PC-3 (cell line): ENCODE data around the gene NDUFS7. TPM values are rescaled to one million over a fixed set of nuclear protein-coding genes. Genes with fewer than 3 reads are reported as not detected.
"Not testable (repeated sequence)": the region's sequence is repeated elsewhere in the genome, so short reads cannot be mapped to it uniquely, and the experiment has no call there.

Experiments used
- ATAC-seq: fragments of 200-7000 bp; cut with Tn5 transposase; 2 replicates; pipeline ENCODE4 v1.9.1; 2020; ENCODE audit warnings: mild to moderate bottlenecking, moderate library complexity
- BruUV-seq: library from RNA; stranded (reverse); fragments of 400-500 nt; replicated peaks from 2 replicates; lab custom pipeline; 2021; lab: Mats Ljungman, UMichigan
- CTCF ChIA-PET: fragments of 300-600 bp; sonication (Branson Sonifier 250); formaldehyde crosslinking; loops from one replicate; lab custom pipeline; 2022; ENCODE audit warnings: antibody characterized with exemption; lab: Charles Lee
- POLR2A ChIA-PET: fragments of 300-600 bp; sonication (Branson Sonifier 250); formaldehyde crosslinking; loops from one replicate; lab custom pipeline; 2022; ENCODE audit warnings: antibody characterized with exemption; ENCODE audit not compliant: unreplicated experiment; lab: Charles Lee
- DNase-seq: peaks from one replicate; pipeline ENCODE4 v3.0.0-alpha.2; 2015
- H2AFZ ChIP-seq: fragments of 300-600 bp; sonication (generic); 2 replicates; pipeline ENCODE4 v1.6.0; 2016; ENCODE audit warnings: antibody characterized with exemption, low read length
- H3F3A ChIP-seq: fragments of 300-600 bp; sonication (generic); one replicate; pipeline ENCODE4 v1.6.0; 2017; ENCODE audit warnings: antibody characterized with exemption, low read length, control low read depth, mild to moderate bottlenecking; ENCODE audit not compliant: unreplicated experiment
- H3K27ac ChIP-seq: fragments of 300-600 bp; sonication (generic); 2 replicates; pipeline ENCODE4 v1.5.1; 2016; ENCODE audit warnings: mild to moderate bottlenecking, low read length
- H3K27me3 ChIP-seq: fragments of 300-600 bp; sonication (generic); 2 replicates; pipeline ENCODE4 v1.6.1; 2016; ENCODE audit warnings: low read length, mixed read lengths
- H3K36me3 ChIP-seq: fragments of 300-600 bp; sonication (generic); 2 replicates; pipeline ENCODE4 v1.6.1; 2016; ENCODE audit warnings: low read depth, mixed run types, low read length, mixed read lengths
- H3K4me1 ChIP-seq: fragments of 300-600 bp; sonication (generic); 2 replicates; pipeline ENCODE4 v1.5.1; 2016; ENCODE audit warnings: low read length; ENCODE audit not compliant: insufficient read depth
- H3K4me2 ChIP-seq: fragments of 300-600 bp; sonication (generic); 2 replicates; pipeline ENCODE4 v1.6.0; 2016; ENCODE audit warnings: low read length
- H3K4me3 ChIP-seq: fragments of 300-600 bp; sonication (generic); 2 replicates; pipeline ENCODE4 v1.5.1; 2016; ENCODE audit warnings: mild to moderate bottlenecking, low read length, mixed read lengths
- H3K79me2 ChIP-seq: fragments of 300-600 bp; sonication (generic); 2 replicates; pipeline ENCODE4 v1.6.1; 2017; ENCODE audit warnings: low read length, mixed read lengths
- H3K9ac ChIP-seq: fragments of 300-600 bp; sonication (generic); 2 replicates; pipeline ENCODE4 v1.6.0; 2016; ENCODE audit warnings: mild to moderate bottlenecking, low read length
- H3K9me2 ChIP-seq: fragments of 300-600 bp; sonication (generic); replicated peaks from 2 replicates; pipeline ENCODE4 v1.6.1; 2016; ENCODE audit warnings: mixed run types, low read length, mixed read lengths
- H3K9me3 ChIP-seq: fragments of 300-600 bp; sonication (generic); 2 replicates; pipeline ENCODE4 v1.6.1; 2016; ENCODE audit warnings: low read length, mixed read lengths
- H4K20me1 ChIP-seq: fragments of 300-600 bp; sonication (generic); 2 replicates; pipeline ENCODE4 v1.6.1; 2016; ENCODE audit warnings: low read length, mixed read lengths
- CTCF ChIP-seq: fragments of 300-600 bp; sonication (generic); conservative IDR thresholded peaks from 2 replicates; pipeline ENCODE4 v1.5.1; 2017; ENCODE audit warnings: antibody characterized with exemption, low read depth, mild to moderate bottlenecking, low read length
- EZH2 ChIP-seq: fragments of 300-600 bp; sonication (generic); IDR thresholded peaks from one replicate; pipeline ENCODE4 v1.6.1; 2017; ENCODE audit warnings: antibody characterized with exemption, mild to moderate bottlenecking, low read length; ENCODE audit not compliant: unreplicated experiment
- EZH2phosphoT487 ChIP-seq: fragments of 300-600 bp; sonication (generic); IDR thresholded peaks from 2 replicates; pipeline ENCODE4 v1.6.1; 2018; ENCODE audit warnings: mild to moderate bottlenecking, antibody characterized with exemption, low read length, borderline replicate concordance
- intact Hi-C: fragments of 100-400 bp; cut with micrococcal nuclease; formaldehyde crosslinking; loops from 2 replicates; pipeline ENCODE4 v1.9.0; 2023
- total RNA-seq: library from RNA; depleted of rRNA; stranded (reverse); fragments of >200 nt; gene quantifications from 2 replicates; pipeline ENCODE4 v1.2.3, GENCODE V29; 2014

The NDUFS7 gene
- total RNA-seq, 1 experiment from 2014 or later, result 111 TPM

GRCh38 chr19:1439525-1440417 is 56.1 kb downstream of the NDUFS7 start:
- H3K9me2 ChIP-seq, intact Hi-C loops, H2AFZ ChIP-seq, BruUV-seq, H3K27ac ChIP-seq, DNase-seq, CTCF ChIA-PET, H3F3A ChIP-seq, H3K9me3 ChIP-seq, H3K27me3 ChIP-seq: not testable (repeated sequence)
- Histone ChIP-seq H3K4me2 (peak overlapping the region; percentile 95), H3K79me2 (peaks cover 37% of the 10 kb centered on the region), H3K4me1 (peaks cover 19% of the 10 kb centered on the region), H4K20me1 (peaks cover 31% of the 10 kb centered on the region), H3K4me3 (peak overlapping the region; percentile 78), H3K36me3 (peaks cover 30% of the 10 kb centered on the region), H3K9ac (peak overlapping the region; percentile 100)
- ATAC-seq, result 0 out of 2 replicates have a peak, but pooled peaks have one; percentile 7
- POLR2A ChIA-PET, result interaction anchor here (0.6 kb wide), 1 partner anchor 24 kb away, joined by 6 read pairs; no protein-coding TSS in a partner anchor

- H3K4me2 ChIP-seq, result peak overlapping the region; percentile 95
- POLR2A ChIA-PET, result interaction anchor here (0.6 kb wide), 1 partner anchor 23 kb away, joined by 6 read pairs; no protein-coding TSS in a partner anchor
- no peak overlapping the region for H3K9ac ChIP-seq
These were observed 56.7 kb downstream of the NDUFS7 start for GRCh38 chr19:1440418-1440801.

GRCh38 chr19:1441022-1441426 is 57.3 kb downstream of the NDUFS7 start:
- no peak overlapping the region for H3K27ac ChIP-seq
- peaks cover 30% of the 10 kb centered on the region for H3K36me3 ChIP-seq
- ATAC-seq (no peak), DNase-seq (no peak)
- no peak overlapping the region for H2AFZ ChIP-seq
- BruUV-seq, result no TSS peak
- no peaks in the 10 kb centered on the region for H3K9me2 ChIP-seq
- POLR2A ChIA-PET, result no interaction called here
- no peak overlapping the region for H3K9ac ChIP-seq
- TF ChIP-seq EZH2, result no peak
- TF ChIP-seq EZH2phosphoT487, result no peak
- no peak for TF ChIP-seq CTCF
- peaks cover 19% of the 10 kb centered on the region for H3K4me1 ChIP-seq
- no peaks in the 10 kb centered on the region for H3K27me3 ChIP-seq
- H4K20me1 ChIP-seq, result peaks cover 31% of the 10 kb centered on the region
- H3F3A ChIP-seq, result peaks cover 6% of the 10 kb centered on the region
- no peaks in the 10 kb centered on the region for H3K9me3 ChIP-seq
- H3K4me2 ChIP-seq, result peak overlapping the region; percentile 95; the same call in 1 of the 2 replicates
- H3K4me3 ChIP-seq, result peak overlapping the region; percentile 78; the same call in 1 of the 2 replicates
- intact Hi-C loops, result no loop called here
- H3K79me2 ChIP-seq, result peaks cover 37% of the 10 kb centered on the region
- CTCF ChIA-PET, result no interaction called here

More at GRCh38 chr19:1440418-1440801, 56.7 kb downstream of the NDUFS7 start:
- Histone ChIP-seq H3K4me3 (peak overlapping the region; percentile 78), H3K9me3 (no peaks in the 10 kb centered on the region), H3K27me3 (no peaks in the 10 kb centered on the region), H3K79me2 (peaks cover 37% of the 10 kb centered on the region), H4K20me1 (peaks cover 31% of the 10 kb centered on the region), H2AFZ (no peak overlapping the region), H3K27ac (no peak overlapping the region), H3K4me1 (peaks cover 19% of the 10 kb centered on the region), H3K9me2 (no peaks in the 10 kb centered on the region), H3F3A (peaks cover 6% of the 10 kb centered on the region), H3K36me3 (peaks cover 30% of the 10 kb centered on the region)
- no peak for ATAC-seq
- DNase-seq, result no peak
- CTCF ChIA-PET, result no interaction called here
- no TSS peak for BruUV-seq
- TF ChIP-seq CTCF, result no peak
- no peak for TF ChIP-seq EZH2
- TF ChIP-seq EZH2phosphoT487, result no peak
- intact Hi-C loops, result no loop called here
